HepG2 (cell line): ENCODE results near the gene MICAL3. TPM values are rescaled to one million over a fixed set of nuclear protein-coding genes. Genes with fewer than 3 reads are reported as not detected.

Source experiments
- ATAC-seq: fragments of 200-7000 bp; cut with Tn5 transposase; 3 replicates; pipeline ENCODE4 v1.9.1; 2020; ENCODE audit warnings: mild to moderate bottlenecking, moderate library complexity
- BruUV-seq: library from RNA; stranded (reverse); fragments of 400-500 nt; replicated peaks from 2 replicates; lab custom pipeline; 2021; lab: Mats Ljungman, UMichigan
- CTCF ChIA-PET: fragments of 300-600 bp; formaldehyde crosslinking; extraction: SDS; loops from one replicate; lab custom pipeline; 2021; ENCODE audit warnings: low total read pairs, inconsistent platforms, low intra/inter-chr PET ratio; lab: Yijun Ruan, JAX
- POLR2A ChIA-PET: fragments of 350-600 bp; sonication (Branson Sonifier 250); formaldehyde crosslinking; loops from one replicate; lab custom pipeline; 2020; ENCODE audit warnings: antibody characterized with exemption, inconsistent platforms; lab: Yijun Ruan, JAX
- DNase-seq: peaks from one replicate; pipeline ENCODE4 v3.0.0-alpha.2; 2015; ENCODE audit warnings: low spot score
- FAIRE-seq: peaks from 3 replicates; lab custom pipeline; 2011; peaks lifted over from hg19 to GRCh38; lab: Jason Lieb, UNC
- H2AFZ ChIP-seq: one replicate; pipeline ENCODE4 v1.6.1; 2011; ENCODE audit warnings: low read length, inconsistent platforms
- H3K27ac ChIP-seq: fragments of 300-600 bp; 3 replicates; pipeline ENCODE4 v1.8.0; 2011; ENCODE audit warnings: mixed run types, mild to moderate bottlenecking, mixed read lengths, low read length, inconsistent platforms; ENCODE audit not compliant: insufficient read depth; ENCODE audit errors: extremely low read length
- H3K27me3 ChIP-seq, 2 experiments: fragments of 200-600 bp in 1 of 2; 2 replicates in 1 of 2; 3 replicates in 1 of 2; pipeline versions ENCODE4 v1.6.0 to v1.8.0; 2011; ENCODE audit warnings: low read length in 2 of 2, mild to moderate bottlenecking in 2 of 2, moderate library complexity in 2 of 2, inconsistent platforms in 1 of 2; ENCODE audit not compliant: insufficient read depth in 2 of 2, control insufficient read depth in 1 of 2
- H3K36me3 ChIP-seq, 2 experiments: fragments of 200-600 bp in 1 of 2; replicated peaks in 1 of 2; 2 replicates in 1 of 2; 3 replicates in 1 of 2; pipeline versions ENCODE4 v1.5.1 to v1.8.0; 2011; ENCODE audit warnings: low read length in 2 of 2, inconsistent platforms in 1 of 2; ENCODE audit not compliant: insufficient read depth in 2 of 2, control insufficient read depth in 1 of 2
- H3K4me1 ChIP-seq: 2 replicates; pipeline ENCODE4 v1.5.1; 2012; ENCODE audit warnings: low read length, inconsistent platforms; ENCODE audit not compliant: insufficient read depth
- H3K4me2 ChIP-seq: 2 replicates; pipeline ENCODE4 v1.6.0; 2011; ENCODE audit warnings: low read depth, low read length, inconsistent platforms
- H3K4me3 ChIP-seq, 3 experiments: fragments of 200-600 bp in 1 of 3; sonication (generic), shearing (Covaris generic) in 1 of 3; replicated peaks in 1 of 3; 2 replicates each; pipeline ENCODE4 v1.5.1; 2011 to 2016; ENCODE audit warnings: low read length in 3 of 3, inconsistent platforms in 2 of 3, low read depth in 2 of 3, mild to moderate bottlenecking in 2 of 3, control low read depth in 1 of 3, mixed read lengths in 1 of 3; ENCODE audit not compliant: insufficient read depth in 1 of 3
- H3K79me2 ChIP-seq: one replicate; pipeline ENCODE4 v1.6.1; 2011; ENCODE audit warnings: low read length, inconsistent platforms; ENCODE audit not compliant: insufficient read depth
- H3K9ac ChIP-seq: 2 replicates; pipeline ENCODE4 v1.6.0; 2011; ENCODE audit warnings: mild to moderate bottlenecking, low read depth, low read length, inconsistent platforms; ENCODE audit not compliant: insufficient read depth
- H3K9me3 ChIP-seq: 2 replicates; pipeline ENCODE4 v1.5.1; 2012; ENCODE audit warnings: mild to moderate bottlenecking, low read length
- H4K20me1 ChIP-seq: 2 replicates; pipeline ENCODE4 v1.6.0; 2011; ENCODE audit warnings: inconsistent platforms, mild to moderate bottlenecking, low read length, moderate library complexity; ENCODE audit not compliant: insufficient read depth
- RAD21 ChIP-seq: fragments of 450-650 bp; formaldehyde crosslinking; IDR thresholded peaks from 2 replicates; pipeline ENCODE4 v1.5.0; 2020; ENCODE audit warnings: mild to moderate bottlenecking
- XRCC5 ChIP-seq: fragments of 200-400 bp; formaldehyde crosslinking; optimal IDR thresholded peaks from 2 replicates; pipeline ENCODE3; 2017; ENCODE audit warnings: mild to moderate bottlenecking, low read length
- ZKSCAN1 ChIP-seq: fragments of 150-350 bp; IDR thresholded peaks from 2 replicates; pipeline ENCODE4 v1.6.1; 2014; ENCODE audit warnings: low read length
- ZNF33A ChIP-seq: sonication (generic); formaldehyde crosslinking; IDR thresholded peaks from 2 replicates; pipeline ENCODE4 v1.5.1; 2020; ENCODE audit warnings: missing genetic modification reagents, mild to moderate bottlenecking, moderate library complexity, borderline replicate concordance
- WGBS: methylation state at CpG from one replicate; pipeline ENCODE4 v1.1.6; 2017; ENCODE audit warnings: low lambda C conversion rate; 5-methylcytosine and 5-hydroxymethylcytosine counted together
- in situ Hi-C: cut with HindIII; loops from 2 replicates; pipeline ENCODE4 v1.10.0; 2017; ENCODE audit warnings: low pct_unique_long_range_greater_than_20kb; ENCODE audit not compliant: extremely low pct_ligation_motif_present
- intact Hi-C: fragments of 100-400 bp; cut with micrococcal nuclease; formaldehyde crosslinking; loops from one replicate; pipeline ENCODE4 v1.10.0; 2022; ENCODE audit not compliant: unreplicated experiment
- polyA plus RNA-seq, 8 experiments: library from polyadenylated mRNA; depleted of rRNA in 3 of 8; stranded (reverse) in 7 of 8; unstranded in 1 of 8; fragments of >200 nt; fragmentation: Illumina TruSeq in 4 of 8; extraction: Trizol in 4 of 8; gene quantifications; 2 replicates each; pipeline versions ENCODE4 v1.2.1 to v1.2.3, GENCODE V29; 2011 to 2016; ENCODE audit warnings: low read depth in 4 of 8, missing spikeins in 1 of 8, mixed read lengths in 1 of 8; ENCODE audit not compliant: insufficient read depth in 1 of 8
- total RNA-seq, 5 experiments: library from RNA; depleted of rRNA; stranded (reverse); fragments of >200 nt; fragmentation: Illumina TruSeq; extraction: Trizol; gene quantifications; 2 replicates each; pipeline ENCODE4 v1.2.3, GENCODE V29; 2016; ENCODE audit warnings: low read depth in 1 of 5
- TF ChIP-seq, protein P1 (sequence below): sonication (generic); formaldehyde crosslinking; IDR thresholded peaks from 2 replicates; pipeline ENCODE4 v1.5.0; 2020; ENCODE audit warnings: mild to moderate bottlenecking, missing genetic modification reagents, moderate library complexity
- TF ChIP-seq, protein P2 (sequence below): sonication (generic); formaldehyde crosslinking; IDR thresholded peaks from 2 replicates; pipeline ENCODE4 v1.5.0; 2020; ENCODE audit warnings: missing genetic modification reagents, mild to moderate bottlenecking, borderline replicate concordance
- TF ChIP-seq, protein P3 (sequence below): sonication (generic); formaldehyde crosslinking; IDR thresholded peaks from 2 replicates; pipeline ENCODE4 v1.5.1; 2020; ENCODE audit warnings: mild to moderate bottlenecking, missing genetic modification reagents, moderate library complexity
- TF ChIP-seq, protein P4 (sequence below): sonication (generic); formaldehyde crosslinking; IDR thresholded peaks from 2 replicates; pipeline ENCODE4 v1.8.1; 2023; ENCODE audit warnings: mild to moderate bottlenecking, inconsistent platforms, moderate library complexity, missing genetic modification reagents, borderline replicate concordance
- TF ChIP-seq, protein P5 (sequence below): sonication (generic); formaldehyde crosslinking; IDR thresholded peaks from 2 replicates; pipeline ENCODE4 v1.4.0; 2020; ENCODE audit warnings: missing genetic modification reagents

MICAL3 gene
- total and polyA plus RNA-seq, 2 of the 13 experiments (the other 11 are each of a cell fraction or from before 2014, with no cell fraction given): 5.3 to 12.5 TPM

DNA sequence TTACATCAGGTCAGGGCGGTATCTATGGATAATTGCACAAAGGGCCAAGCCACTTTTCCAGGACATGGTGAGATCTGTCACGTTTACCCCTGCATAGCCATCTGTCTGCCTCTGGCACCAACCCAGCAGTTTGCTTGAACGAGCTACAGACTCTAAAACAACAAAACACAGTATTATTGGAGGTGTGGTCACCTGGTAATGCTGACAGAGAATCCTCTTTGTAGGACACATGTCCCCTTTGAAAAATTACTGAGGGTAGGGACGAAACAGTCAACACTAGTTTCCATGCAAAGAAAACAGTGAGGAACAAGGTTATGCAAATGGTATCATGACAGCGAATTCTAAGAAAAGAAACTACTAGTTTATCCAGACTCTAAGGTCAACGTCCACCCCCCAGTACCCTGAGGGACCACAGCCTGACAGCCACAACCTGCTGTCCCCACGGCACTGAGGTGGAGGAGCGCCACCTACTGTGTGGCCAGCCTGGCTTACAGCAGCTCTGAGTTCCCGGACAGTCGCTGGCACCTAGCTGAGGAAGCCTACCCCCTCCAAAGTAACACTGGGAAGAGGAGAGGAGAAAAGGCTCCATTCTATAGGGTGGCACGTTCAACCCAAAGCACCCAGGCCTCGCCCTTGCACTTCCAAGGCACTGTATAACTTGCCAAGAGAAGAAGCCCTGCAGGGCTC, 132.7 kb downstream of the MICAL3 start:
- Histone ChIP-seq H3K4me3 (no peak overlapping the region), H3K27ac (no peak overlapping the region), H3K36me3 (peaks cover 11 to 43% of the 10 kb centered on the region in 2 experiments), H3K27me3 (no peaks in the 10 kb centered on the region), H3K79me2 (no peaks in the 10 kb centered on the region), H3K4me2 (no peak overlapping the region), H3K4me1 (peaks cover 39% of the 10 kb centered on the region), H4K20me1 (no peaks in the 10 kb centered on the region), H3K9ac (no peak overlapping the region), H3K9me3 (no peaks in the 10 kb centered on the region), H2AFZ (no peak overlapping the region)
- CTCF ChIA-PET: no interaction called here
- 85% methylated on average over 8 of the region's 12 CpGs for WGBS
- in situ Hi-C loops: no loop called here
- peak; percentile 87 for ATAC-seq
- intact Hi-C loops: loop anchor here (5.0 to 10.0 kb wide), 2 partner anchors 59 to 63 kb away; no protein-coding TSS in a partner anchor
- BruUV-seq: no TSS peak
- FAIRE-seq: peak; percentile 26
- peak; percentile 7 for DNase-seq
- POLR2A ChIA-PET: interaction anchor here (0.9 kb wide), 1 partner anchor 186 kb away, joined by 3 read pairs; the partner anchor contains the start of gene PEX26
- TF ChIP-seq, protein P1, sequence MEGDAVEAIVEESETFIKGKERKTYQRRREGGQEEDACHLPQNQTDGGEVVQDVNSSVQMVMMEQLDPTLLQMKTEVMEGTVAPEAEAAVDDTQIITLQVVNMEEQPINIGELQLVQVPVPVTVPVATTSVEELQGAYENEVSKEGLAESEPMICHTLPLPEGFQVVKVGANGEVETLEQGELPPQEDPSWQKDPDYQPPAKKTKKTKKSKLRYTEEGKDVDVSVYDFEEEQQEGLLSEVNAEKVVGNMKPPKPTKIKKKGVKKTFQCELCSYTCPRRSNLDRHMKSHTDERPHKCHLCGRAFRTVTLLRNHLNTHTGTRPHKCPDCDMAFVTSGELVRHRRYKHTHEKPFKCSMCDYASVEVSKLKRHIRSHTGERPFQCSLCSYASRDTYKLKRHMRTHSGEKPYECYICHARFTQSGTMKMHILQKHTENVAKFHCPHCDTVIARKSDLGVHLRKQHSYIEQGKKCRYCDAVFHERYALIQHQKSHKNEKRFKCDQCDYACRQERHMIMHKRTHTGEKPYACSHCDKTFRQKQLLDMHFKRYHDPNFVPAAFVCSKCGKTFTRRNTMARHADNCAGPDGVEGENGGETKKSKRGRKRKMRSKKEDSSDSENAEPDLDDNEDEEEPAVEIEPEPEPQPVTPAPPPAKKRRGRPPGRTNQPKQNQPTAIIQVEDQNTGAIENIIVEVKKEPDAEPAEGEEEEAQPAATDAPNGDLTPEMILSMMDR (CRISPR knock-in tag): peak; percentile 84
- TF ChIP-seq, protein P2, sequence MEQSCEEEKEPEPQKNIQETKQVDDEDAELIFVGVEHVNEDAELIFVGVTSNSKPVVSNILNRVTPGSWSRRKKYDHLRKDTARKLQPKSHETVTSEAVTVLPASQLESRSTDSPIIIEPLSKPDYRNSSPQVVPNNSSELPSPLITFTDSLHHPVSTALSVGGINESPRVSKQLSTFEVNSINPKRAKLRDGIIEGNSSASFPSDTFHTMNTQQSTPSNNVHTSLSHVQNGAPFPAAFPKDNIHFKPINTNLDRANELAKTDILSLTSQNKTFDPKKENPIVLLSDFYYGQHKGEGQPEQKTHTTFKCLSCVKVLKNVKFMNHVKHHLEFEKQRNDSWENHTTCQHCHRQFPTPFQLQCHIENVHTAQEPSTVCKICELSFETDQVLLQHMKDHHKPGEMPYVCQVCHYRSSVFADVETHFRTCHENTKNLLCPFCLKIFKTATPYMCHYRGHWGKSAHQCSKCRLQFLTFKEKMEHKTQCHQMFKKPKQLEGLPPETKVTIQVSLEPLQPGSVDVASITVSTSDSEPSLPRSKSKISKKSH (CRISPR knock-in tag): 0 out of 2 replicates have a peak, but pooled peaks have one; percentile 33
- TF ChIP-seq ZNF33A (CRISPR knock-in tag): no peak
- TF ChIP-seq, protein P3, sequence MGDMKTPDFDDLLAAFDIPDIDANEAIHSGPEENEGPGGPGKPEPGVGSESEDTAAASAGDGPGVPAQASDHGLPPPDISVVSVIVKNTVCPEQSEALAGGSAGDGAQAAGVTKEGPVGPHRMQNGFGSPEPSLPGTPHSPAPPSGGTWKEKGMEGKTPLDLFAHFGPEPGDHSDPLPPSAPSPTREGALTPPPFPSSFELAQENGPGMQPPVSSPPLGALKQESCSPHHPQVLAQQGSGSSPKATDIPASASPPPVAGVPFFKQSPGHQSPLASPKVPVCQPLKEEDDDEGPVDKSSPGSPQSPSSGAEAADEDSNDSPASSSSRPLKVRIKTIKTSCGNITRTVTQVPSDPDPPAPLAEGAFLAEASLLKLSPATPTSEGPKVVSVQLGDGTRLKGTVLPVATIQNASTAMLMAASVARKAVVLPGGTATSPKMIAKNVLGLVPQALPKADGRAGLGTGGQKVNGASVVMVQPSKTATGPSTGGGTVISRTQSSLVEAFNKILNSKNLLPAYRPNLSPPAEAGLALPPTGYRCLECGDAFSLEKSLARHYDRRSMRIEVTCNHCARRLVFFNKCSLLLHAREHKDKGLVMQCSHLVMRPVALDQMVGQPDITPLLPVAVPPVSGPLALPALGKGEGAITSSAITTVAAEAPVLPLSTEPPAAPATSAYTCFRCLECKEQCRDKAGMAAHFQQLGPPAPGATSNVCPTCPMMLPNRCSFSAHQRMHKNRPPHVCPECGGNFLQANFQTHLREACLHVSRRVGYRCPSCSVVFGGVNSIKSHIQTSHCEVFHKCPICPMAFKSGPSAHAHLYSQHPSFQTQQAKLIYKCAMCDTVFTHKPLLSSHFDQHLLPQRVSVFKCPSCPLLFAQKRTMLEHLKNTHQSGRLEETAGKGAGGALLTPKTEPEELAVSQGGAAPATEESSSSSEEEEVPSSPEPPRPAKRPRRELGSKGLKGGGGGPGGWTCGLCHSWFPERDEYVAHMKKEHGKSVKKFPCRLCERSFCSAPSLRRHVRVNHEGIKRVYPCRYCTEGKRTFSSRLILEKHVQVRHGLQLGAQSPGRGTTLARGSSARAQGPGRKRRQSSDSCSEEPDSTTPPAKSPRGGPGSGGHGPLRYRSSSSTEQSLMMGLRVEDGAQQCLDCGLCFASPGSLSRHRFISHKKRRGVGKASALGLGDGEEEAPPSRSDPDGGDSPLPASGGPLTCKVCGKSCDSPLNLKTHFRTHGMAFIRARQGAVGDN (CRISPR knock-in tag): peak; percentile 38
- TF ChIP-seq ZKSCAN1: 0 out of 2 replicates have a peak, but pooled peaks have one; percentile 16
- TF ChIP-seq XRCC5: peak; percentile 58
- TF ChIP-seq, protein P4, sequence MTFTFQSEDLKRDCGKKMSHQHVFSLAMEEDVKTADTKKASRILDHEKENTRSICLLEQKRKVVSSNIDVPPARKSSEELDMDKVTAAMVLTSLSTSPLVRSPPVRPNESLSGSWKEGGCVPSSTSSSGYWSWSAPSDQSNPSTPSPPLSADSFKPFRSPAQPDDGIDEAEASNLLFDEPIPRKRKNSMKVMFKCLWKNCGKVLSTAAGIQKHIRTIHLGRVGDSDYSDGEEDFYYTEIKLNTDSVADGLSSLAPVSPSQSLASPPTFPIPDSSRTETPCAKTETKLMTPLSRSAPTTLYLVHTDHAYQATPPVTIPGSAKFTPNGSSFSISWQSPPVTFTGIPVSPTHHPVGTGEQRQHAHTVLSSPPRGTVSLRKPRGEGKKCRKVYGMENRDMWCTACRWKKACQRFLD (CRISPR knock-in tag): no peak
- TF ChIP-seq RAD21: peak; percentile 55; the same call in 1 of the 2 replicates
- TF ChIP-seq, protein P5, sequence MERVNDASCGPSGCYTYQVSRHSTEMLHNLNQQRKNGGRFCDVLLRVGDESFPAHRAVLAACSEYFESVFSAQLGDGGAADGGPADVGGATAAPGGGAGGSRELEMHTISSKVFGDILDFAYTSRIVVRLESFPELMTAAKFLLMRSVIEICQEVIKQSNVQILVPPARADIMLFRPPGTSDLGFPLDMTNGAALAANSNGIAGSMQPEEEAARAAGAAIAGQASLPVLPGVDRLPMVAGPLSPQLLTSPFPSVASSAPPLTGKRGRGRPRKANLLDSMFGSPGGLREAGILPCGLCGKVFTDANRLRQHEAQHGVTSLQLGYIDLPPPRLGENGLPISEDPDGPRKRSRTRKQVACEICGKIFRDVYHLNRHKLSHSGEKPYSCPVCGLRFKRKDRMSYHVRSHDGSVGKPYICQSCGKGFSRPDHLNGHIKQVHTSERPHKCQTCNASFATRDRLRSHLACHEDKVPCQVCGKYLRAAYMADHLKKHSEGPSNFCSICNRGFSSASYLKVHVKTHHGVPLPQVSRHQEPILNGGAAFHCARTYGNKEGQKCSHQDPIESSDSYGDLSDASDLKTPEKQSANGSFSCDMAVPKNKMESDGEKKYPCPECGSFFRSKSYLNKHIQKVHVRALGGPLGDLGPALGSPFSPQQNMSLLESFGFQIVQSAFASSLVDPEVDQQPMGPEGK (CRISPR knock-in tag): 0 out of 2 replicates have a peak, but pooled peaks have one; percentile 11
